RWPE1 (cell line): Measurements from ENCODE around the gene LIPC.

ENCODE experiments used
- CTCF ChIA-PET: fragments of 350-600 bp; sonication (Branson Sonifier 250); formaldehyde crosslinking; extraction: SDS; loops from one replicate; lab custom pipeline; 2021; lab: Yijun Ruan, JAX
- POLR2A ChIA-PET: fragments of 400-600 bp; formaldehyde crosslinking; extraction: SDS; loops from one replicate; lab custom pipeline; 2020; ENCODE audit warnings: antibody characterized with exemption; ENCODE audit not compliant: low non-redundant PET; lab: Yijun Ruan, JAX
- DNase-seq: peaks from one replicate; pipeline ENCODE4 v3.0.0; 2012; ENCODE audit warnings: low spot score
- H3K27ac ChIP-seq: fragments of 450-650 bp; 2 replicates; pipeline ENCODE4 v1.5.1; 2017
- CTCF ChIP-seq: fragments of 450-650 bp; conservative IDR thresholded peaks from 2 replicates; pipeline ENCODE4 v1.5.1; 2017; ENCODE audit warnings: low read depth, mild to moderate bottlenecking

LIPC gene

GRCh38 chr15:58523634-58524033 is 91.8 kb downstream of the LIPC start:
- ChIA-PET CTCF (no interaction called here), POLR2A (no interaction called here)
- no peak for TF ChIP-seq CTCF
- no peak overlapping the region for H3K27ac ChIP-seq
- DNase-seq = no peak

GRCh38 chr15:58524247-58524646 is 92.5 kb downstream of the LIPC start:
- ChIA-PET CTCF (no interaction called here), POLR2A (no interaction called here)
- no peak for DNase-seq
- H3K27ac ChIP-seq = no peak overlapping the region
- no peak for TF ChIP-seq CTCF

GRCh38 chr15:58525991-58526421 is 94.2 kb downstream of the LIPC start:
- POLR2A ChIA-PET = no interaction called here
- no peak for TF ChIP-seq CTCF
- CTCF ChIA-PET = no interaction called here
- no peak overlapping the region for H3K27ac ChIP-seq
- DNase-seq = no peak

GRCh38 chr15:58526647-58527192 is 94.9 kb downstream of the LIPC start:
- DNase-seq = no peak
- ChIA-PET CTCF (no interaction called here), POLR2A (no interaction called here)
- no peak for TF ChIP-seq CTCF
- no peak overlapping the region for H3K27ac ChIP-seq

- H3K27ac ChIP-seq = no peak overlapping the region
- CTCF ChIA-PET = no interaction called here
- POLR2A ChIA-PET = no interaction called here
- no peak for DNase-seq
- TF ChIP-seq CTCF = no peak
Observed at GRCh38 chr15:58527573-58528187, 95.9 kb downstream of the LIPC start.

- H3K27ac ChIP-seq = no peak overlapping the region
- CTCF ChIA-PET = no interaction called here
- TF ChIP-seq CTCF = no peak
- no peak for DNase-seq
- POLR2A ChIA-PET = no interaction called here
Observed at GRCh38 chr15:58528188-58528870, 96.5 kb downstream of the LIPC start.
